ENCODE results near the gene CWF19L2. TPM values are rescaled to one million over a fixed set of nuclear protein-coding genes. Genes with fewer than 3 reads are reported as not detected.

CWF19L2 gene
- total RNA-seq, 4 donors from 2014 or later = 7.6 to 20.0 (median 11.1) TPM

- TF ChIP-seq POLR2A (IDR thresholded peaks at IDR 0.05) (no peak), CTCF (IDR thresholded peaks at IDR 0.05) (no peak)
- no peak for DNase-seq
- intact Hi-C loops (cut with DNase I) = no loop called here
- no peaks in the 10 kb centered on the region for H3K4me1 ChIP-seq
- no peaks in the 10 kb centered on the region for H3K36me3 ChIP-seq
- H3K9me3 ChIP-seq = no peaks in the 10 kb centered on the region
- H3K27ac ChIP-seq = no peak overlapping the region
- peaks cover 0 to 11% (median 1%) of the 10 kb centered on the region in 4 donors for H3K27me3 ChIP-seq
- H3K4me3 ChIP-seq = no peak overlapping the region
These were observed 21.3 kb upstream of the CWF19L2 start for GRCh38 chr11:107478922-107479321.

- TF ChIP-seq POLR2A (IDR thresholded peaks at IDR 0.05) (no peak), CTCF (IDR thresholded peaks at IDR 0.05) (no peak)
- DNase-seq = no peak
- intact Hi-C loops (cut with DNase I) = no loop called here
- Histone ChIP-seq H3K4me3 (no peak overlapping the region), H3K9me3 (no peaks in the 10 kb centered on the region), H3K27ac (no peak overlapping the region), H3K36me3 (no peaks in the 10 kb centered on the region), H3K27me3 (peaks cover 0 to 11% (median 1%) of the 10 kb centered on the region in 4 donors), H3K4me1 (no peaks in the 10 kb centered on the region)
- 85 to 88% methylated on average over 3 of the region's 3 CpGs for WGBS, 2 donors
These were observed 20.2 kb upstream of the CWF19L2 start for GRCh38 chr11:107477820-107478219.

- no peak overlapping the region for H3K27ac ChIP-seq
- no peak overlapping the region for H3K4me3 ChIP-seq
- H3K27me3 ChIP-seq = peaks cover 0 to 20% (median 1%) of the 10 kb centered on the region in 4 donors
- no peak for DNase-seq
- H3K4me1 ChIP-seq = no peaks in the 10 kb centered on the region
- no peaks in the 10 kb centered on the region for H3K9me3 ChIP-seq
- no peak for TF ChIP-seq POLR2A (IDR thresholded peaks at IDR 0.05)
- no peak for TF ChIP-seq CTCF (IDR thresholded peaks at IDR 0.05)
- H3K36me3 ChIP-seq = no peaks in the 10 kb centered on the region
- 61 to 75% methylated on average over 3 of the region's 3 CpGs for WGBS, 2 donors
- intact Hi-C loops (cut with DNase I) = no loop called here
These were observed 16.2 kb upstream of the CWF19L2 start for GRCh38 chr11:107473792-107474191.

GRCh38 chr11:107472966-107473365, 15.3 kb upstream of the CWF19L2 start:
- H3K9me3 ChIP-seq = no peaks in the 10 kb centered on the region
- 53 to 67% methylated on average over 1 of the region's 1 CpG for WGBS, 2 donors
- no peak for DNase-seq

GRCh38 chr11:107468596-107468995, 11.0 kb upstream of the CWF19L2 start:
- peaks cover 0 to 34% (median 1%) of the 10 kb centered on the region in 4 donors for H3K27me3 ChIP-seq
- TF ChIP-seq CTCF (IDR thresholded peaks at IDR 0.05) (no peak), POLR2A (IDR thresholded peaks at IDR 0.05) (no peak)
- H3K9me3 ChIP-seq = no peaks in the 10 kb centered on the region
- intact Hi-C loops (cut with DNase I) = no loop called here
- H3K36me3 ChIP-seq = no peaks in the 10 kb centered on the region
- no peak overlapping the region for H3K27ac ChIP-seq
- no peak for DNase-seq
- no peak overlapping the region for H3K4me3 ChIP-seq
- WGBS, 2 donors = 43 to 56% methylated on average over 2 to 3 of the region's 3 CpGs
- H3K4me1 ChIP-seq = no peaks in the 10 kb centered on the region

More at GRCh38 chr11:107472966-107473365, 15.3 kb upstream of the CWF19L2 start:
- no peaks in the 10 kb centered on the region for H3K36me3 ChIP-seq
- H3K4me1 ChIP-seq = no peaks in the 10 kb centered on the region
- H3K4me3 ChIP-seq = no peak overlapping the region
- intact Hi-C loops (cut with DNase I) = no loop called here
- no peak for TF ChIP-seq CTCF (IDR thresholded peaks at IDR 0.05)
- no peak for TF ChIP-seq POLR2A (IDR thresholded peaks at IDR 0.05)
- peaks cover 0 to 24% (median 1%) of the 10 kb centered on the region in 4 donors for H3K27me3 ChIP-seq
- H3K27ac ChIP-seq = no peak overlapping the region
